ENCODE measurements around the gene TPM1. TPM values are rescaled to one million over a fixed set of nuclear protein-coding genes. Genes with fewer than 3 reads are reported as not detected.

The TPM1 gene
- total RNA-seq, 4 donors from 2014 or later: 656 to 1,383 (median 909) TPM

- DNase-seq: no peak
- H3K4me1 ChIP-seq: no peaks in the 10 kb centered on the region
- no peak for TF ChIP-seq POLR2A (IDR thresholded peaks at IDR 0.05)
- TF ChIP-seq CTCF (IDR thresholded peaks at IDR 0.05 in 4 of 5, conservative IDR thresholded peaks at IDR 0.05 in 1 of 5): no peak
- no peaks in the 10 kb centered on the region for H3K9me3 ChIP-seq
- intact Hi-C loops (cut with DNase I; ENCODE audit: low total_unique reads): no loop called here
- peaks cover 0 to 11% of the 10 kb centered on the region in 2 donors for H3K36me3 ChIP-seq
- ATAC-seq: no peak
- H3K27ac ChIP-seq: peak overlapping the region in 2 of 4 donors; percentile 30 to 32
- H3K27me3 ChIP-seq: no peaks in the 10 kb centered on the region
- H3K4me3 ChIP-seq: no peak overlapping the region
- in situ Hi-C loops (cut with MboI; ENCODE audit: low sequenced_read_pairs in 4 of 4): no loop called here
Observed at GRCh38 chr15:63069616-63070090, 27.1 kb downstream of the TPM1 start.

GRCh38 chr15:63070681-63071129 is 28.2 kb downstream of the TPM1 start:
- no peak overlapping the region for H3K27ac ChIP-seq
- TF ChIP-seq CTCF (IDR thresholded peaks at IDR 0.05 in 4 of 5, conservative IDR thresholded peaks at IDR 0.05 in 1 of 5) (no peak), POLR2A (IDR thresholded peaks at IDR 0.05) (no peak)
- H3K9me3 ChIP-seq: no peaks in the 10 kb centered on the region
- intact Hi-C loops (cut with DNase I; ENCODE audit: low total_unique reads): no loop called here
- in situ Hi-C loops (cut with MboI; ENCODE audit: low sequenced_read_pairs in 4 of 4): no loop called here
- H3K27me3 ChIP-seq: no peaks in the 10 kb centered on the region
- no peak overlapping the region for H3K4me3 ChIP-seq
- ATAC-seq (no peak), DNase-seq (no peak)
- no peaks in the 10 kb centered on the region for H3K4me1 ChIP-seq
- H3K36me3 ChIP-seq: peaks cover 0 to 8% of the 10 kb centered on the region in 2 donors

- Histone ChIP-seq H3K4me1 (no peaks in the 10 kb centered on the region), H3K27me3 (no peaks in the 10 kb centered on the region), H3K27ac (no peak overlapping the region), H3K36me3 (peaks cover 0 to 1% of the 10 kb centered on the region in 2 donors), H3K9me3 (no peaks in the 10 kb centered on the region), H3K4me3 (no peak overlapping the region)
- intact Hi-C loops (cut with DNase I; ENCODE audit: low total_unique reads) (no loop called here), in situ Hi-C loops (cut with MboI; ENCODE audit: low sequenced_read_pairs in 4 of 4) (no loop called here)
- ATAC-seq: no peak
- TF ChIP-seq CTCF (IDR thresholded peaks at IDR 0.05 in 4 of 5, conservative IDR thresholded peaks at IDR 0.05 in 1 of 5) (no peak), POLR2A (IDR thresholded peaks at IDR 0.05) (no peak)
- no peak for DNase-seq
Observed at GRCh38 chr15:63071288-63071909, 28.9 kb downstream of the TPM1 start.

- Histone ChIP-seq H3K9me3 (no peaks in the 10 kb centered on the region), H3K4me1 (no peaks in the 10 kb centered on the region), H3K36me3 (no peaks in the 10 kb centered on the region), H3K27ac (no peak overlapping the region), H3K27me3 (no peaks in the 10 kb centered on the region), H3K4me3 (no peak overlapping the region)
- ATAC-seq (no peak), DNase-seq (no peak)
- intact Hi-C loops (cut with DNase I; ENCODE audit: low total_unique reads): no loop called here
- no peak for TF ChIP-seq POLR2A (IDR thresholded peaks at IDR 0.05)
- TF ChIP-seq CTCF (IDR thresholded peaks at IDR 0.05 in 4 of 5, conservative IDR thresholded peaks at IDR 0.05 in 1 of 5): no peak
- in situ Hi-C loops (cut with MboI; ENCODE audit: low sequenced_read_pairs in 4 of 4): no loop called here
Observed at GRCh38 chr15:63072023-63072650, 29.6 kb downstream of the TPM1 start.

Data from gastrocnemius medialis (tissue), 4 donors.